NCI-H345 treated with DMSO at 0.1 percent for 48 hours (cell line): ENCODE data around the gene OR6K2.
"Not testable (repeated sequence)": the region's sequence is repeated elsewhere in the genome, so short reads cannot be mapped to it uniquely, and the experiment has no call there.

Experiments used
- DNase-seq: peaks from one replicate; lab custom pipeline; 2025; ENCODE audit not compliant: unreplicated experiment; lab: John Stamatoyannopoulos, UW

The OR6K2 gene, protein sequence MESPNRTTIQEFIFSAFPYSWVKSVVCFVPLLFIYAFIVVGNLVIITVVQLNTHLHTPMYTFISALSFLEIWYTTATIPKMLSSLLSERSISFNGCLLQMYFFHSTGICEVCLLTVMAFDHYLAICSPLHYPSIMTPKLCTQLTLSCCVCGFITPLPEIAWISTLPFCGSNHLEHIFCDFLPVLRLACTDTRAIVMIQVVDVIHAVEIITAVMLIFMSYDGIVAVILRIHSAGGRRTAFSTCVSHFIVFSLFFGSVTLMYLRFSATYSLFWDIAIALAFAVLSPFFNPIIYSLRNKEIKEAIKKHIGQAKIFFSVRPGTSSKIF

GRCh38 chr1:158700552-158700951 is at the start of gene OR6K2:
Gene OR6K2, minus strand, starts transcription at chr1:158700652. Its CDS starts 0 bp downstream, at chr1:158700652.
- DNase-seq: no peak

DNA sequence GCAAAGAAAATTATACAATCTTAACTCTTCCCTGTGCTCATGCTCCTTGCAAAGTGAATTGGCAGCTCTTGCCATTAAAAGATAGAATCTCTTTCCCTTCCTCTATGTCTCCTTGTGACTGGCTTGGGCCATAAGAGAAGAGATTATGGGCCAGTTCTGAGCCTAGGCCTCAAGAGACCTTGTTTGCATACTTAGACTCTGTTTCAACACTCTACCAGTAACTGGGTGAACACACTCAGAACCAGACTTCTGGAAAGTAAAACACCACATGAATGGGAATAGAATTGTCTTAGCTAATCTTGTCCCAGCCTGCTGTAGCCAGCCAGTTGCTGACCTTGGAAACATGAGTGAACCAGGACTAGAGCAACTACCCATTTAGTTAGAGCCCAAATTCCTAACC is 35.4 kb upstream of the OR6K2 start:
- DNase-seq: no peak

DNA sequence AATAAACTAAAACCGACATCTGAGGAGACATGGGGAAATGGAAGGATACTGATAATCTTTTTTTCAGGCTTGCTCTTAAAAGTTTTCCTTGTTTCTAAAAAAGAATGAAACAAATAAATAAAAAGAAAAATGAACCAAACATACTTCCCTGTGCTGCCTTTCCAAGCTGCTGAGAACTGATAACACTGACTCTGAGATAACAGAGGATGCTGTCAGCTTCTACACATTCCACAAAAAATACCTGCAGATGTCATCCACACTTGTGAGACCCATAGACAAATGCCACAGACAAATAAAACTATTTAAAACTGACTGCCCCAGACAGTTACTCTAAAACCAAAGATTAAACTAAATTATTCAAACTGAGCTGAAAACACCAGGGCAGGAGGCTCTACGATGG is 32.1 kb upstream of the OR6K2 start:
- DNase-seq: no peak

DNA sequence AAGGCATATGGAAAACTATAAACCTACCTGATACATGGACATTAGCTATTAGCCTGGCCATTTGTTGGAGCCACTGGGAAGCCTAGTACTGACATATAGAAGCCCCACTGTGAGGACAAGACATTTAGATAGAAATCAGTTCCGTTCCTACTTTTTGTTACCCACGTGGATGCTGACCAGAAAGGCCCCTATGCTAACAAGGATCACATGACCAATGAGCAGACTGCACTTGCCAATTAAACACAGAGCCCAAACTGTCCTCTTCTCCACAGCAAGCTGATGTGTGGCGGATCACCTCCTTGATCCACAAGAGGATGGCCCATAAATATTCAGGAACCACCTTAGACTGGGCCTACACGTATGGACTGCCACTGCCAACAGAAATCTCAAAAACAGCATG is 31.3 kb upstream of the OR6K2 start:
- no peak for DNase-seq

GRCh38 chr1:158730453-158730852 is 30.0 kb upstream of the OR6K2 start:
- DNase-seq: no peak

DNA sequence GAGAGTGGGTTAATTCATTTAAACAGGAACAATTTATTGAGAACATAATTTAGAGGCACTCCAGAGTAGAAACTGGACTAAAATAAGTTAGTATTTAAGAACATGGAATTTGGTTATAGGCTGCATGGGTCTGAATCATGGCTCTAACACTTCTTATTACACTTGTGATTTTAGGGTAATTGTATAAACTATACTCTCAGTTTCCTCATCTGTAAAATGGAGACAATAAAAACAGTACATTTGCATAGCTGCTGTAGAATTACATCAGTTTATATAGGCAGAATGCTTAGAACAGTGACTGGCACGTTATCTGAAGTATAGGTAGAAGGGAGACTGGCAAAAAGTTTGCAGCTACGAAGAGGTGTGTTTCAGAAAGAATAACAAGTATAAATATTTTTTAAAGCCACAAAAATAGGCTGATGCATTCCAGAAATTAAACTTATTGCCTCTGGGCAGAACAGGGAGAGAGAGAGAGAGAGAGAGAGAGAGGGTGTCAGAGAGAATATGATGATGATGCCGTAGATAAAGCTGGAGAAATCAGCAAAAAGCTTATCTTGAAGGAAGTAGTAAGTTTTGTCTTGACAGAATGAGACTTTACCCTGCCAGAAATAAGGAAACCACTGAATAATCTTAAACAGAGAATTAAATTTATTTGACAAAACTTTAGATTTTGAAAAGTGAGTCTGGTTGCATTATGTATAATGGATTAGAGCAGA is 28.2 kb upstream of the OR6K2 start:
- DNase-seq: no peak

DNA sequence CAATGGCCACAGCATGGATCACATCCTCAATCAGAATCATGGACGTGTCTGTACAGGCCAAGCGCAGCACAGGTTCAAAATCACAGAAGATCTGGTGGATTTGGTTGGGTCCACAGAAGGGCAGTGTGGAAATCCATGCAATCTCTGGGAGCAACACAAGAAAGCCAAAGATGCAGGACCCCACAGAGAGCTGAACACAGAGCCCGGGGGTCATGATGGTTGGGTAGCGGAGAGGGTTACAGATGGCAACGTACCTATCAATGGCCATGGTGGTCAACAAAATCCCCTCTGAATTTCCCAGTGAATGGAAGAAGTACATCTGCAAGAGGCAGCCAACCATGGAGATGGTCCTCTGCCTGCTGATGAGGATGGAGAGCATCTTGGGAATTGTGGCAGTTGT is 24.0 kb upstream of the OR6K2 start:
- DNase-seq: no peak

DNA sequence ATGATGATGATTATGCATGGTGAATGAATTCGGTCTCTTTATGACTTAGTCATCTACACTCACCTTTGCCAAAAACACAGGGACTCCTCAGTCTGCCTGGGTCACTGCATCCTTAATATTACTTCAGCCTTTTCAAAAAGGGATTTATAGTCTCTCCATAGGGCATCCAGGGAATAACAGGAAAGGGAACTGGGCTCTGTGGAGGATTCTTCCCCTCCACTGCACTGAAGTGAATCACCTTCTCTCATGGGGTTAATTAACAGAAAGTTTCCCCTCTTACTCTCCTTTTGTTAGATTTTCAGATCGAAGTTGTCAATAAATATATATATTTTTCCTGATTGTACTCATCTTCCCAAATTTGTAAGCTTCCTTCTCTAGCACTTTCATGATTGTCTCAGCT is 20.2 kb upstream of the OR6K2 start, which contains the start of gene OR6K3:
Gene OR6K3, minus strand, starts transcription at position 101 of the 400 bp plus-strand sequence. CDS start 2,605 bp downstream, outside the sequence.
- DNase-seq: no peak

DNA sequence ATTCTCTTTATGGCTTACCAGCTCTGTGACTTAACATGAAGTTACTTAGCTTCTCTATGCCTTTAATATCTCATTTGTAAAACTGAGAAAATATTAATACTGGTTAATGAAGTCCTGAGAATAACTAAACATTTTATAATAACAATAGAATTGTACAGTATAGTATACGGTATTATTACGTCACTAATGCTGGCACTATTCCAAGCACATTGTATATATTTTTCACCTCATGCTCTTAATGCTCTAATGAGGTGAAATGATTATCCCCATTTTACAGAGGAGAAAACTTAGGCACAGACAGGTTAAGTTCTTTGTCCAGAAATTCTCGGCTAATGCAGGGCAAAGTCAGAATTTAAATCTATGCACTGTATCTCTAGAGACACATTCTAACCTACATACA is 19.2 kb upstream of the OR6K2 start:
- no peak for DNase-seq

DNA sequence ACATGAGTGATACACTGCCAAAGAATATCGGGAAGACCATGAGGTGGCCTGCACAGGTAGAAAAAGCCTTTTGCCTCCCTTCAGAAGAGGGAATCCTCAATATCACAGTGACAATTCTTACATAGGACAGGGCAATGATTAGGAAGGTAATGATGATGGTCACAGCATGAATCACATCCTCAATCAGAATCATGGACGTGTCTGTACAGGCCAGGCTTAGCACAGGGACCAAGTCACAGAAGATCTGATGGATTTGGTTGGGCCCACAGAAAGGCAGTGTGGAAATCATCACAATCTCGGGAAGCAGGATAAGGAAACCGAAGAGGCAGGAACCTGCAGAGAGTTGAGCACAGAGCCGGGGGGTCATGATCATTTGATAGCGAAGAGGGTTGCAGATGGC is 16.9 kb upstream of the OR6K2 start:
- no peak for DNase-seq

GRCh38 chr1:158716335-158716734 is 15.9 kb upstream of the OR6K2 start:
- DNase-seq: no peak

DNA sequence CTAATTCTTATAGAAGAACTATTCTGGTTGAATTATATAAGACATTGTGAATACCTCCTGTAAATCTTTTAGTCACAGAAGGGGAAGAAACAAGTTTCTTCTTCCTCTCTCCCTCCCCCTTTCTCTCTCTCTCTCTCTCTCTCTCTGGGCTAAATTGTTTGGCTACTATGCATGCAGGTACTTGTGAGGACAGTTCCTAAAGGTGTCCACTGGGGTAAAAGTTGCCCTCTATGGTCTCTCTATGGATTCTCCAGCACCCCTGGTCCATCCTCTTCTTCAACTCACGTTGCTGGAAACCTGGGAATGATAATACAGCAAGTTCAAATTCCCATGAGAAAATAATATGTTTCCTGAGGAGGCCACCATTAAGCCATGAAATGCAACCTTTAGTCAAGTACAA is 14.3 kb upstream of the OR6K2 start:
- DNase-seq: no peak

GRCh38 chr1:158711098-158711497 is 10.6 kb upstream of the OR6K2 start:
- DNase-seq: no peak

DNA sequence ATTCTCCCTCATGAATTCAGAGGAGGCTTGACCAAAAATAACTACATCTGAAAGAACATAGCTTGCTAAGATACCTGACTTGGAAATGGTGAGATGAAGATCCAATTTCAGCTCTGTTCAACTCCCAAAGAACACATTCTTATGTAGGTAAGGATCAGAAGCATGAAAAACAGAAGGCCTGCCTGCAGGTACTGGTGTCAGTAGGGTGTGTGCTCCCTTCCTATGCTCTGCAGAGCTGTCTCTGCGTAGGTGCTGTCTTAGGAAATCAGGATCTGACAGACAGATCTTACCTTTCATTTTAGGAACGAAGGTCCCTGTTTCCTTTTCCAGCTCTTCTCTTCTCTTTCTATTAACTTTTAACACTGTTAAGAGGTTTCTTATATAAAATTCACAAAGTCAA is 5.6 kb upstream of the OR6K2 start:
- DNase-seq: no peak

- no peak for DNase-seq
Observed at GRCh38 chr1:158694596-158694995, 5.9 kb downstream of the OR6K2 start.

GRCh38 chr1:158692356-158692755 is 8.1 kb downstream of the OR6K2 start:
- no peak for DNase-seq

- no peak for DNase-seq
Observed at GRCh38 chr1:158691907-158692306, 8.5 kb downstream of the OR6K2 start.

GRCh38 chr1:158691149-158691548 is 9.3 kb downstream of the OR6K2 start:
- not testable (repeated sequence) for DNase-seq

- DNase-seq: no peak
Observed at GRCh38 chr1:158689875-158690274, 10.6 kb downstream of the OR6K2 start.

GRCh38 chr1:158689110-158689509 is 11.3 kb downstream of the OR6K2 start:
- DNase-seq: no peak

- DNase-seq: not testable (repeated sequence)
Observed at GRCh38 chr1:158688343-158688742, 12.1 kb downstream of the OR6K2 start.

DNA sequence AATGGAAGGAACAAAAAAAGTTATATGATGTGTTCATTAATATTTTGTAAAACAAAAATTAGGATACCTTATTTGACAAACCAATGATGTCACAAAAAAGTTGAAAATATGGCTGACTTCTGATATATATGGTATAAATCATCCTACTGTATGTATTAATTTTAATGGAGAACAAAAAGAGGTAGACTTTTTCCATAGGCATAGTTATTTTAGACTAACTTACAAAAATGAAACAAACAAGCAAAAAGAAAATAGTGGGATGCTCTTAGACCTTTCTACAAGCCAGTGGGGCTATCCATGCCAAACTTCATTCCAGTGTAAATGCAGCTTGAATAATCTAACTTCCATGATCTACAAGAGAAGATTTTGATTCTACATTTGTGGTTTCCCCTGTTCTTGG is 13.4 kb downstream of the OR6K2 start:
- no peak for DNase-seq
